ENCODE measurements around the gene ICAM5. TPM values are rescaled to one million over a fixed set of nuclear protein-coding genes. Genes with fewer than 3 reads are reported as not detected.

The ICAM5 gene
- total and polyA plus RNA-seq, 4 experiments from 2014 or later: 0.20 to 0.36 TPM; not detected in 2

- Mint-ChIP-seq H3K27me3 (no peaks in the 10 kb centered on the region), H3K4me3 (peak overlapping the region; percentile 81 to 91 (median 86)), H3K9me3 (no peaks in the 10 kb centered on the region), H3K36me3 (peaks cover 0 to 9% of the 10 kb centered on the region in 2 donors), H3K4me1 (peaks cover 9 to 42% (median 24%) of the 10 kb centered on the region in 4 donors), H3K27ac (peak overlapping the region; percentile 91 to 96 (median 95))
- POLR2A ChIA-PET (ENCODE audit: partially characterized antibody): interaction anchor here (0.8 to 4.7 kb wide), 17 partner anchors 10 to 163 kb away, joined by 3 to 111 read pairs (median 9); partner anchors contain the start of genes CDC37, DNMT1, ICAM4 and ICAM5
- H3K4me1 ChIP-seq (ENCODE audit: insufficient read depth, low read length): peaks cover 34% of the 10 kb centered on the region
- H3K27ac ChIP-seq (ENCODE audit: low read depth, low read length): peak overlapping the region; percentile 88
- CTCF ChIA-PET (ENCODE audit: partially characterized antibody): interaction anchor here (0.8 to 9.8 kb wide), 25 partner anchors 9 to 167 kb away, joined by 3 to 235 read pairs (median 5); partner anchors contain the start of genes CDC37, ICAM5 and TYK2
- H3K9me3 ChIP-seq (ENCODE audit: control insufficient read depth in 1 of 2, low read length in 2 of 2): no peaks in the 10 kb centered on the region
- DNase-seq: peak; percentile 81 to 87 (median 85)
- H3K36me3 ChIP-seq (ENCODE audit: insufficient read depth, low read length): no peaks in the 10 kb centered on the region
- H3K27me3 ChIP-seq (ENCODE audit: insufficient read depth, low read length): no peaks in the 10 kb centered on the region
- intact Hi-C loops (cut with micrococcal nuclease): loop anchor here (1.0 to 2.0 kb wide), 4 partner anchors 19 to 120 kb away; partner anchors contain the start of genes ICAM5 and TYK2
- H3K4me3 ChIP-seq (ENCODE audit: low read length in 2 of 2): peak overlapping the region; percentile 47 to 82
Measured at GRCh38 chr19:10269333-10270179, 20.2 kb upstream of the ICAM5 start.

GRCh38 chr19:10270180-10270615, 19.6 kb upstream of the ICAM5 start:
- H3K4me1 Mint-ChIP-seq: peaks cover 9 to 42% (median 24%) of the 10 kb centered on the region in 4 donors
- H3K36me3 Mint-ChIP-seq: peaks cover 0 to 14% of the 10 kb centered on the region in 2 donors
- intact Hi-C loops (cut with micrococcal nuclease): loop anchor here (2.0 kb wide), 2 partner anchors 19 to 111 kb away; partner anchors contain the start of genes ICAM5 and TYK2
- H3K27ac ChIP-seq (ENCODE audit: low read depth, low read length): peak overlapping the region; percentile 88
- CTCF ChIA-PET (ENCODE audit: partially characterized antibody): interaction anchor here (0.9 to 9.8 kb wide), 27 partner anchors 8 to 209 kb away, joined by 3 to 235 read pairs (median 5); partner anchors contain the start of genes CDC37, ICAM4, ICAM5 and TYK2
- peak overlapping the region; percentile 57 to 82 for H3K4me3 ChIP-seq (ENCODE audit: low read length in 2 of 2)
- H3K4me1 ChIP-seq (ENCODE audit: insufficient read depth, low read length): peaks cover 34% of the 10 kb centered on the region
- no peaks in the 10 kb centered on the region for H3K36me3 ChIP-seq (ENCODE audit: insufficient read depth, low read length)
- DNase-seq: peak; percentile 62 to 80 (median 72)
- H3K27ac Mint-ChIP-seq: peak overlapping the region; percentile 91 to 96 (median 95)
- POLR2A ChIA-PET (ENCODE audit: partially characterized antibody): interaction anchor here (0.8 to 4.7 kb wide), 23 partner anchors 9 to 164 kb away, joined by 3 to 111 read pairs (median 6); partner anchors contain the start of genes CDC37, DNMT1, FDX2 and ICAM4
- no peaks in the 10 kb centered on the region for H3K9me3 ChIP-seq (ENCODE audit: control insufficient read depth in 1 of 2, low read length in 2 of 2)
- no peaks in the 10 kb centered on the region for H3K9me3 Mint-ChIP-seq
- peak overlapping the region; percentile 81 to 91 (median 86) for H3K4me3 Mint-ChIP-seq
- no peaks in the 10 kb centered on the region for H3K27me3 ChIP-seq (ENCODE audit: insufficient read depth, low read length)
- no peaks in the 10 kb centered on the region for H3K27me3 Mint-ChIP-seq

- intact Hi-C loops (cut with micrococcal nuclease): loop anchor here (1.0 to 2.0 kb wide), 3 partner anchors 18 to 110 kb away; partner anchors contain the start of genes ICAM5, RAVER1 and TYK2
- Histone ChIP-seq H3K4me3 (ENCODE audit: low read length in 2 of 2) (peak within 1 kb of the TSS; percentile 57 to 82), H3K4me1 (ENCODE audit: insufficient read depth, low read length) (peaks cover 34% of the 10 kb centered on the region), H3K27me3 (ENCODE audit: insufficient read depth, low read length) (no peaks in the 10 kb centered on the region), H3K27ac (ENCODE audit: low read depth, low read length) (peak within 1 kb of the TSS; percentile 88), H3K9me3 (ENCODE audit: control insufficient read depth in 1 of 2, low read length in 2 of 2) (no peaks in the 10 kb centered on the region), H3K36me3 (ENCODE audit: insufficient read depth, low read length) (no peaks in the 10 kb centered on the region)
- Mint-ChIP-seq H3K36me3 (peaks cover 0 to 16% of the 10 kb centered on the region in 2 donors), H3K4me1 (peaks cover 9 to 42% (median 24%) of the 10 kb centered on the region in 4 donors), H3K9me3 (no peaks in the 10 kb centered on the region), H3K27ac (peak within 1 kb of the TSS; percentile 91 to 96 (median 95)), H3K27me3 (no peaks in the 10 kb centered on the region), H3K4me3 (peak within 1 kb of the TSS; percentile 81 to 91 (median 86))
- DNase-seq: peak; percentile 67 to 82 (median 69)
- ChIA-PET POLR2A (ENCODE audit: partially characterized antibody) (interaction anchor here (0.7 to 4.7 kb wide), 30 partner anchors 8 to 167 kb away, joined by 3 to 111 read pairs (median 6); partner anchors contain the start of genes CDC37, FDX2, ICAM4 and ICAM5), CTCF (ENCODE audit: partially characterized antibody) (interaction anchor here (0.6 to 9.8 kb wide), 27 partner anchors 8 to 208 kb away, joined by 3 to 235 read pairs (median 5); partner anchors contain the start of genes CDC37, ICAM4, ICAM5 and TYK2)
Measured at GRCh38 chr19:10270616-10271394, 18.9 kb upstream of the ICAM5 start, which contains the start of gene ICAM1. Gene ICAM1, plus strand, starts transcription at chr19:10271120. Its CDS starts 40 bp downstream, at chr19:10271160.

GRCh38 chr19:10271543-10272086, 18.1 kb upstream of the ICAM5 start:
- peak in 3 of 5 donors; percentile 35 to 77 (median 37) for DNase-seq
- peak overlapping the region; percentile 23 to 82 for H3K4me3 ChIP-seq (ENCODE audit: low read length in 2 of 2)
- H3K9me3 ChIP-seq (ENCODE audit: control insufficient read depth in 1 of 2, low read length in 2 of 2): no peaks in the 10 kb centered on the region
- Mint-ChIP-seq H3K4me1 (peaks cover 9 to 42% (median 24%) of the 10 kb centered on the region in 4 donors), H3K36me3 (peaks cover 0 to 16% of the 10 kb centered on the region in 2 donors), H3K27me3 (no peaks in the 10 kb centered on the region), H3K4me3 (peak overlapping the region; percentile 81 to 91 (median 86)), H3K27ac (peak overlapping the region; percentile 91 to 96 (median 95)), H3K9me3 (no peaks in the 10 kb centered on the region)
- H3K36me3 ChIP-seq (ENCODE audit: insufficient read depth, low read length): no peaks in the 10 kb centered on the region
- CTCF ChIA-PET (ENCODE audit: partially characterized antibody): interaction anchor here (0.7 to 9.8 kb wide), 20 partner anchors 9 to 208 kb away, joined by 3 to 235 read pairs (median 6); partner anchors contain the start of genes CDC37, ICAM5 and TYK2
- intact Hi-C loops (cut with micrococcal nuclease): loop anchor here (1.0 to 2.0 kb wide), 3 partner anchors 17 to 109 kb away; partner anchors contain the start of genes ICAM5, RAVER1 and TYK2
- POLR2A ChIA-PET (ENCODE audit: partially characterized antibody): interaction anchor here (0.7 to 4.7 kb wide), 25 partner anchors 8 to 167 kb away, joined by 3 to 111 read pairs (median 6); partner anchors contain the start of genes CDC37, FDX2, ICAM4 and ICAM5
- peaks cover 34% of the 10 kb centered on the region for H3K4me1 ChIP-seq (ENCODE audit: insufficient read depth, low read length)
- peak overlapping the region; percentile 88 for H3K27ac ChIP-seq (ENCODE audit: low read depth, low read length)
- no peaks in the 10 kb centered on the region for H3K27me3 ChIP-seq (ENCODE audit: insufficient read depth, low read length)

GRCh38 chr19:10274589-10274988, 15.2 kb upstream of the ICAM5 start:
- Histone ChIP-seq H3K4me3 (ENCODE audit: low read length in 2 of 2) (no peak overlapping the region), H3K27me3 (ENCODE audit: insufficient read depth, low read length) (no peaks in the 10 kb centered on the region), H3K9me3 (ENCODE audit: control insufficient read depth in 1 of 2, low read length in 2 of 2) (no peaks in the 10 kb centered on the region), H3K27ac (ENCODE audit: low read depth, low read length) (no peak overlapping the region), H3K36me3 (ENCODE audit: insufficient read depth, low read length) (no peaks in the 10 kb centered on the region), H3K4me1 (ENCODE audit: insufficient read depth, low read length) (peaks cover 33% of the 10 kb centered on the region)
- peak overlapping the region in 2 of 7 donors; percentile 24 to 90 for H3K27ac Mint-ChIP-seq
- H3K4me1 Mint-ChIP-seq: peaks cover 10 to 40% (median 25%) of the 10 kb centered on the region in 4 donors
- POLR2A ChIA-PET (ENCODE audit: partially characterized antibody): interaction anchor here (0.7 to 1.1 kb wide), 2 partner anchors 118 to 129 kb away, joined by 3 read pairs; partner anchors contain the start of gene CDC37
- peak overlapping the region in 1 of 8 donors; percentile 31 for H3K4me3 Mint-ChIP-seq
- CTCF ChIA-PET (ENCODE audit: partially characterized antibody): interaction anchor here (1.3 kb wide), 1 partner anchor 106 kb away, joined by 4 read pairs; the partner anchor contains the start of gene TYK2
- intact Hi-C loops (cut with micrococcal nuclease): no loop called here
- no peaks in the 10 kb centered on the region for H3K27me3 Mint-ChIP-seq
- no peak for DNase-seq
- H3K36me3 Mint-ChIP-seq: peaks cover 4 to 33% of the 10 kb centered on the region in 2 donors
- no peaks in the 10 kb centered on the region for H3K9me3 Mint-ChIP-seq

Data from CD4-positive, alpha-beta memory T cell (primary cell).